HEK293T (cell line): ENCODE measurements around the gene PERCC1.

Source experiments
- CTCF ChIA-PET: fragments of 350-600 bp; formaldehyde crosslinking; extraction: SDS; loops from one replicate; lab custom pipeline; 2021; ENCODE audit warnings: antibody characterized with exemption, inconsistent platforms; lab: Yijun Ruan, JAX
- POLR2A ChIA-PET: fragments of 350-600 bp; formaldehyde crosslinking; extraction: SDS; loops from one replicate; lab custom pipeline; 2020; ENCODE audit warnings: antibody characterized with exemption, inconsistent platforms; lab: Yijun Ruan, JAX
- DNase-seq: peaks from one replicate; pipeline ENCODE4 v3.0.0; 2012; ENCODE audit warnings: mixed read lengths; ENCODE audit errors: extremely low spot score
- ARNT ChIP-seq: fragments of 450-650 bp; IDR thresholded peaks from 2 replicates; pipeline ENCODE4 v1.6.1; 2017; ENCODE audit warnings: mild to moderate bottlenecking
- BHLHE40 ChIP-seq: fragments of 450-650 bp; IDR thresholded peaks from 2 replicates; pipeline ENCODE4 v1.6.1; 2016; ENCODE audit warnings: mild to moderate bottlenecking, moderate library complexity, borderline replicate concordance
- CTBP1 ChIP-seq: fragments of 450-650 bp; IDR thresholded peaks from 2 replicates; pipeline ENCODE4 v1.6.1; 2016; ENCODE audit warnings: borderline replicate concordance
- ELF4 ChIP-seq: fragments of 450-650 bp; IDR thresholded peaks from 2 replicates; pipeline ENCODE4 v1.6.1; 2017; ENCODE audit warnings: antibody characterized with exemption
- FOXA1 ChIP-seq: fragments of 450-650 bp; IDR thresholded peaks from 2 replicates; pipeline ENCODE4 v1.6.1; 2016; ENCODE audit warnings: mild to moderate bottlenecking
- FOXK2 ChIP-seq: fragments of 450-650 bp; IDR thresholded peaks from 2 replicates; pipeline ENCODE4 v1.6.1; 2016; ENCODE audit warnings: mild to moderate bottlenecking
- FOXM1 ChIP-seq: fragments of 450-650 bp; IDR thresholded peaks from 2 replicates; pipeline ENCODE4 v1.6.1; 2017; ENCODE audit warnings: mild to moderate bottlenecking, borderline replicate concordance
- HDGF ChIP-seq: fragments of 450-650 bp; IDR thresholded peaks from 2 replicates; pipeline ENCODE4 v1.6.1; 2017; ENCODE audit warnings: antibody characterized with exemption, borderline replicate concordance
- L3MBTL2 ChIP-seq: fragments of 450-650 bp; conservative IDR thresholded peaks from 2 replicates; pipeline ENCODE4 v1.6.1; 2016; ENCODE audit warnings: mild to moderate bottlenecking
- LEF1 ChIP-seq: fragments of 450-650 bp; IDR thresholded peaks from 2 replicates; pipeline ENCODE4 v1.6.1; 2017; ENCODE audit warnings: mild to moderate bottlenecking, borderline replicate concordance
- NFRKB ChIP-seq: fragments of 450-650 bp; IDR thresholded peaks from 2 replicates; pipeline ENCODE4 v1.6.1; 2016; ENCODE audit warnings: mild to moderate bottlenecking, moderate library complexity
- SP1 ChIP-seq: fragments of 450-650 bp; IDR thresholded peaks from 2 replicates; pipeline ENCODE4 v1.6.1; 2017
- SUZ12 ChIP-seq: fragments of 450-650 bp; IDR thresholded peaks from 2 replicates; pipeline ENCODE4 v1.6.1; 2016; ENCODE audit warnings: mild to moderate bottlenecking
- TARDBP ChIP-seq: fragments of 450-650 bp; IDR thresholded peaks from 2 replicates; pipeline ENCODE4 v1.6.1; 2016
- ZNF384 ChIP-seq: fragments of 450-650 bp; IDR thresholded peaks from 2 replicates; pipeline ENCODE4 v1.6.1; 2016
- TF ChIP-seq, protein P1 (sequence below): fragments of 450-650 bp; IDR thresholded peaks from 2 replicates; pipeline ENCODE4 v1.6.1; 2016

The PERCC1 gene

GRCh38 chr16:1460602-1461138 lies 29.8 kb downstream of the PERCC1 start:
- CTCF ChIA-PET, result no interaction called here
- TF ChIP-seq L3MBTL2 (no peak), FOXA1 (no peak), FOXM1 (no peak), SUZ12 (no peak), SP1 (no peak), ZNF384 (no peak), ARNT (no peak), FOXK2 (no peak), CTBP1 (no peak), BHLHE40 (no peak), HDGF (no peak), LEF1 (no peak), TARDBP (no peak), NFRKB (no peak), ELF4 (no peak)
- TF ChIP-seq, protein P1, sequence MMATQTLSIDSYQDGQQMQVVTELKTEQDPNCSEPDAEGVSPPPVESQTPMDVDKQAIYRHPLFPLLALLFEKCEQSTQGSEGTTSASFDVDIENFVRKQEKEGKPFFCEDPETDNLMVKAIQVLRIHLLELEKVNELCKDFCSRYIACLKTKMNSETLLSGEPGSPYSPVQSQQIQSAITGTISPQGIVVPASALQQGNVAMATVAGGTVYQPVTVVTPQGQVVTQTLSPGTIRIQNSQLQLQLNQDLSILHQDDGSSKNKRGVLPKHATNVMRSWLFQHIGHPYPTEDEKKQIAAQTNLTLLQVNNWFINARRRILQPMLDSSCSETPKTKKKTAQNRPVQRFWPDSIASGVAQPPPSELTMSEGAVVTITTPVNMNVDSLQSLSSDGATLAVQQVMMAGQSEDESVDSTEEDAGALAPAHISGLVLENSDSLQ, result no peak
- POLR2A ChIA-PET, result no interaction called here
- no peak for DNase-seq

DNA sequence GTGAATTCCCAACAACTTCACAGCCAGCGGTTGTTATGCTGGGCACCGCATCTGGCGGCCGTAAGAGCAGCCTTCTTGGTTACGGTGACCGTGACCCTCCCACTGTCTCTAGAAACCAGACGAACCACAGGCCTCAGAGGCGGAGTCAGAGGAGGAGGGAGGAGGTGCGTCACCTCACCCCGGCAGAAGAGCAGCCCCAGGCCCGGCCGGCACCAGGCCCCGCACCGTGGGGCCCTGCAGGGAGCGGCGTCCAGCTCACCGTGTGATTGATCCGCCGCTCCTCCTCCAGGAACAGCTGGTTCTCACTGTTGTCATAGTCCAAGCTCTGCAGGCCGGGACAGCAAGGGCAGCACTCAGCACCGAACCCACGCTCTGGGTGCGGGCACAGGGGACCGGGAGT lies 30.3 kb downstream of the PERCC1 start:
- ChIA-PET POLR2A (no interaction called here), CTCF (no interaction called here)
- no peak for DNase-seq
- no peak for TF ChIP-seq ARNT
- TF ChIP-seq CTBP1, result no peak
- no peak for TF ChIP-seq SUZ12
- TF ChIP-seq TARDBP, result no peak
- no peak for TF ChIP-seq L3MBTL2
- TF ChIP-seq ZNF384, result no peak
- TF ChIP-seq LEF1, result no peak
- no peak for TF ChIP-seq FOXK2
- no peak for TF ChIP-seq FOXM1
- no peak for TF ChIP-seq BHLHE40
- TF ChIP-seq, protein P1, result no peak

- POLR2A ChIA-PET, result no interaction called here
- TF ChIP-seq BHLHE40 (no peak), FOXA1 (no peak), FOXK2 (no peak), HDGF (no peak)
- DNase-seq, result no peak
- CTCF ChIA-PET, result no interaction called here
Measured at GRCh38 chr16:1464196-1464893, 33.5 kb downstream of the PERCC1 start.

- no peak for TF ChIP-seq LEF1
- TF ChIP-seq, protein P1, result no peak
- no peak for TF ChIP-seq FOXA1
- TF ChIP-seq FOXK2, result no peak
- TF ChIP-seq L3MBTL2, result no peak
- no peak for TF ChIP-seq SP1
- TF ChIP-seq ZNF384, result no peak
- no peak for TF ChIP-seq SUZ12
- TF ChIP-seq ELF4, result no peak
- no peak for TF ChIP-seq CTBP1
- no peak for TF ChIP-seq FOXM1
- no peak for TF ChIP-seq HDGF
- no peak for TF ChIP-seq NFRKB
- TF ChIP-seq ARNT, result no peak
- TF ChIP-seq TARDBP, result no peak
- TF ChIP-seq BHLHE40, result no peak
- DNase-seq, result no peak
- ChIA-PET CTCF (interaction anchor here (0.6 kb wide), 1 partner anchor 25 kb away, joined by 7 read pairs; no protein-coding TSS in a partner anchor), POLR2A (no interaction called here)
Measured at GRCh38 chr16:1464894-1465566, 34.2 kb downstream of the PERCC1 start.

- no peak for TF ChIP-seq LEF1
- no peak for TF ChIP-seq L3MBTL2
- TF ChIP-seq ARNT, result no peak
- TF ChIP-seq FOXA1, result no peak
- no peak for TF ChIP-seq NFRKB
- TF ChIP-seq HDGF, result no peak
- TF ChIP-seq, protein P1, result no peak
- TF ChIP-seq SUZ12, result no peak
- TF ChIP-seq TARDBP, result no peak
- TF ChIP-seq FOXM1, result no peak
- no peak for TF ChIP-seq ELF4
- TF ChIP-seq SP1, result no peak
- TF ChIP-seq FOXK2, result no peak
- no peak for TF ChIP-seq ZNF384
- TF ChIP-seq CTBP1, result no peak
- TF ChIP-seq BHLHE40, result no peak
- no peak for DNase-seq
- CTCF ChIA-PET, result interaction anchor here (0.6 kb wide), 1 partner anchor 25 kb away, joined by 7 read pairs; no protein-coding TSS in a partner anchor
- POLR2A ChIA-PET, result no interaction called here
Measured at GRCh38 chr16:1465567-1465915, 34.7 kb downstream of the PERCC1 start.
